NCI-H2081 treated with DMSO at 0.1 percent for 48 hours (cell line): ENCODE measurements around the gene EEF1AKMT1.
"Not testable (repeated sequence)": the region's sequence is repeated elsewhere in the genome, so short reads cannot be mapped to it uniquely, and the experiment has no call there.

Experiments
- DNase-seq: peaks from one replicate; lab custom pipeline; 2025; lab: John Stamatoyannopoulos, UW

The EEF1AKMT1 gene

DNA sequence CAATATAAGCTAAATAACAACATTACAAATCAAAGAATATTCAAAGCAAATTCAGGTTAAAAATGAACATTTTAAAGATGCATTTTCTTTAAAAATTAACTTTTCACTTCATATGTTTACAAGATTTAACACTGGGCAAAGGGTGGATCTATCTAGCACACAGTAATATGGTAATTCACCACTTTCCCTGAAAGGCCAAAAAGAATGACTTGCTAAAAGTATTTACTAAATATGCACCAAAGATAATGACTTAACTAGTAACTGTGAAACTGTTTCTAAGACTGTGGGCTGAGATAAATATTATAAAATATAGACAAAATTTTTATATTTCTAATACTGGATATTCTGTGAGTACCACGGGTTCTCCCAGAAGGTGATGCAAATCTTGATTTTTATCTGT lies 4.5 kb upstream of the EEF1AKMT1 start:
- DNase-seq = no peak

- DNase-seq = no peak
Measured at GRCh38 chr13:20776751-20777150, 3.0 kb upstream of the EEF1AKMT1 start.

DNA sequence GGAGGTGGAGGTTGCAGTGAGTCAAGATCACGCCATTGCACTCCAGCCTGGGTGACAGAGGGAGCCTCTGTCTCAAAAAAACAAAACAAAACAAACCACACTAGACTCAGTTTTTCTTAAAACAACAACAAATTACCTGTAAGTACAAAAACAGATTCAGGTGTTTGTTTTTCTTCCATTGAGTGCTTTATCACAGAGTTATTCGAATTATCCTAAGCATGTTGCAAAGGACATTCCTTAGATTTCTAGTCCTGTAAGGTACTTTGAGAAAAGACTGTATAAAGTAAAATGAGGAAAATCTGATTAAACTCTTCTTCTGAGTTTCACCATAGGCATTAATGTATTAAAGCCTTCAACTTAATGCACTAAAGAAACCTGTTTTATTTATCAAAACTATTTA lies 2.2 kb upstream of the EEF1AKMT1 start:
- DNase-seq = no peak

GRCh38 chr13:20774746-20775145 lies 985 bp upstream of the EEF1AKMT1 start:
- DNase-seq = no peak

GRCh38 chr13:20772401-20773131 lies 1.2 kb downstream of the EEF1AKMT1 start:
- DNase-seq = no peak

GRCh38 chr13:20769834-20770233 lies 3.9 kb downstream of the EEF1AKMT1 start:
- no peak for DNase-seq

DNA sequence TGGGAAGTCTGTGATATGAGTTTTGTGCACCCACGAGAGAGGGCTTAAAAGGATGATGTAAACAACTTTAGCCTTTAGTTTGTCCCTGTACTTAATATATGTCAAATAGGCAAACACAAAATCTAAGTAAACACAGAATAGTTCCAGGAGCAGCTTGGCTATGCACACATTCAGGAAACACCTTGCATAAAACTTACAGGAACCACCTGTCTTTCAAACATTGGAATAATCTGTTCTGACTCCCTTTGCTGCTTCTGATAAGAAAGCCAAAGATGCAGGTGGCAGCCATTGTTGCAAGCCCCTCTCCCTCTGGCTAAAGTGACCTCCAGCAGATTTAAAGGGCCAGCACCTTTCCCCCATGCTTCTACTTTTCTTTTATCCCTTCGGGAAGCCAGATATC lies 4.7 kb downstream of the EEF1AKMT1 start:
- no peak for DNase-seq

GRCh38 chr13:20767309-20767943 lies 6.3 kb downstream of the EEF1AKMT1 start:
- no peak for DNase-seq

GRCh38 chr13:20760872-20761271 lies 12.9 kb downstream of the EEF1AKMT1 start:
- no peak for DNase-seq

DNA sequence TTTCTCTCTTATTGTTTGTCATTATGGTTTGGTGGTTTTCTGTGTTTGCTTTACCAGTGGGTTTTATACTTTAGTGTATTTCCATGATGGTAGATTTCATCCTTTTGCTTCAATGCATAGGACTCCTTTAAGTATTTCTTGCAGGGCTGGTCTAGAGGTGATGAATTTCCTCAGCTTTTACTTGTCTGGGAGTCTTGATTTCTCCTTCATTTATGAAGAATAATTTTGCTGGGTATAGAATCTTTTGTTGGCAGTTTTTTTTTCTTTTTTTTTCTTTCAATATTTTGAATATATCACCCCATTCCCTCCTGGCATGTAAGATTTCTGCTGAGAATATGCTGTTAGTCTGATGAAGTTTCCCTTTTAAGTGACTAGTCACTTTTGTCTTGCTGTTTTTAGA lies 19.8 kb downstream of the EEF1AKMT1 start:
- no peak for DNase-seq

- no peak for DNase-seq
Measured at GRCh38 chr13:20749377-20749776, 24.4 kb downstream of the EEF1AKMT1 start.

DNA sequence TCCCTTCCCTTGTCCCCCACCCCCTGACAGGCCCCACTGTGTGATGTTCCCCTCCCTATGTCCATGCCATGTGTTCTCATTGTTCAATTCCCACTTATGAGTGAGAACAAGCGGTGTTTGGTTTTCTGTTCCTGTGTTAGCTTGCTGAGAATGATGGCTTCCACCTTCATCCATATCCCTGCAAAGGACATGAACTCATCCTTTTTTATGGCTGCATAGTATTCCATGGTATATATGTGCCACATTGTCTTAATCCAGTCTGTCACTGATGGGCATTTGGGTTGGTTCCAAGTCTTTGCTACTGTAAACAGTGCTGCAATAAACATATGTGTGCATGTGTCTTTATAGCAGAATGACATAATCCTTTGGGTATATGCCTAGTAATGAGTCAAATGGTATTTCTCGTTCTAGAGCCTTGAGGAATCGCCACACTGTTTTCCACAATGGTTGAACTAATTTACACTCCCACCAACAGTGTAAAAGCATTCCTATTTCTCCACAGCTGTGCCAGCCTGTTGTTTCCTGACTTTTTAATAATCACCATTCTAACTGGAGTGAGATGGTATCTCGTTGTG lies 29.8 kb downstream of the EEF1AKMT1 start:
- DNase-seq = not testable (repeated sequence)

- no peak for DNase-seq
Measured at GRCh38 chr13:20740021-20740420, 33.7 kb downstream of the EEF1AKMT1 start.

GRCh38 chr13:20738616-20739015 lies 35.1 kb downstream of the EEF1AKMT1 start:
- DNase-seq = no peak

- no peak for DNase-seq
Measured at GRCh38 chr13:20729633-20730585, 43.9 kb downstream of the EEF1AKMT1 start.

- no peak for DNase-seq
Measured at GRCh38 chr13:20728579-20729311, 45.0 kb downstream of the EEF1AKMT1 start.

DNA sequence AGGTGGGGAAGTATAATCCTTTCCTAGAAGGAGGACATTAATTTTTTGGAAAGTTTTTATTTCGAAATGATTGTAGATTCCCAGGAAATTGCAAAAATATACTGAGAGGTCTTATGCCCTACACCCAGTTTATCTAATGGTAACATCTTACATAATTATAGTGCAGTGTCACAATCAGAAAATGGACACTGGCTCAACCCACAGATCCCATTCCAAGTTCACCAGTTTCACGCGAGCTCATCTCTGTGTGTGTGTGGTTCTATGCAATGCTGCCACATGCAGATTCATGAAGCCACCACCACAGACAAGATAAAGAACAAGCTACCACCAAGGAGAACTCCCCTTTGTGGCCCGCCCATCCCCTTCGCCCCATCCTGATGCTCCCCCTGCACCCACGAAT lies 45.9 kb downstream of the EEF1AKMT1 start:
- no peak for DNase-seq

DNA sequence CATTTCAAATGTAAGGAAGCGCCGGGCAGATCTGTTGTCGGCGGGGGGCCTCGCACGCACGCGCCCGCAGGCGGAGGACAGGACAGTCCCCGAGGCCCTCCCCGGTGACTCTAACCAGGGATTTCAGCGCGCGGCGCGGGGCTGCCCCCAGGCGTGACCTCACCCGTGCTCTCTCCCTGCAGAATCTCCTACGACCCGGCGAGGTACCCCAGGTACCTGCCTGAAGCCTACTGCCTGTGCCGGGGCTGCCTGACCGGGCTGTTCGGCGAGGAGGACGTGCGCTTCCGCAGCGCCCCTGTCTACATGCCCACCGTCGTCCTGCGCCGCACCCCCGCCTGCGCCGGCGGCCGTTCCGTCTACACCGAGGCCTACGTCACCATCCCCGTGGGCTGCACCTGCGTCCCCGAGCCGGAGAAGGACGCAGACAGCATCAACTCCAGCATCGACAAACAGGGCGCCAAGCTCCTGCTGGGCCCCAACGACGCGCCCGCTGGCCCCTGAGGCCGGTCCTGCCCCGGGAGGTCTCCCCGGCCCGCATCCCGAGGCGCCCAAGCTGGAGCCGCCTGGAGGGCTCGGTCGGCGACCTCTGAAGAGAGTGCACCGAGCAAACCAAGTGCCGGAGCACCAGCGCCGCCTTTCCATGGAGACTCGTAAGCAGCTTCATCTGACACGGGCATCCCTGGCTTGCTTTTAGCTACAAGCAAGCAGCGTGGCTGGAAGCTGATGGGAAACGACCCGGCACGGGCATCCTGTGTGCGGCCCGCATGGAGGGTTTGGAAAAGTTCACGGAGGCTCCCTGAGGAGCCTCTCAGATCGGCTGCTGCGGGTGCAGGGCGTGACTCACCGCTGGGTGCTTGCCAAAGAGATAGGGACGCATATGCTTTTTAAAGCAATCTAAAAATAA lies 52.1 kb downstream of the EEF1AKMT1 start:
- DNase-seq = no peak

DNA sequence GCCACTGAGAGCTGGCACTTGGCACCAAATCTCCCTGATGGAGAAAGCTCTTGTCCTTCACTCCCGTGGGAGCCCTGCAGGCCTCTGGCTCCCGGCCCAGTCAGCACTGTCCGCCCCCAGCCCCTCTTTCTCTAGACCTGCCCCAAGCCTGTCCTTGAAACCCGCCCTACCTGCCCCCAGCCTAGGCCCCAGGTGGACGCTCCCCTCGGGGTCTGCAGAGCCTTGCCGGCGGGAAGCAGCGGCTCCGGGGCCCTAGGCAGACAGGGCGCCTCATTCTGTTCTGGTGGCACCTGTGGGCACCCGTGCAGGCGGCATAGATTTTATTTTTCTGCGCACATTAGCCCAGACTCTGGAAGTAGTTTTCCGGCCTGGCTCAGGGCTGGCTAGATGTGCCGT lies 52.7 kb downstream of the EEF1AKMT1 start:
- DNase-seq = no peak

DNA sequence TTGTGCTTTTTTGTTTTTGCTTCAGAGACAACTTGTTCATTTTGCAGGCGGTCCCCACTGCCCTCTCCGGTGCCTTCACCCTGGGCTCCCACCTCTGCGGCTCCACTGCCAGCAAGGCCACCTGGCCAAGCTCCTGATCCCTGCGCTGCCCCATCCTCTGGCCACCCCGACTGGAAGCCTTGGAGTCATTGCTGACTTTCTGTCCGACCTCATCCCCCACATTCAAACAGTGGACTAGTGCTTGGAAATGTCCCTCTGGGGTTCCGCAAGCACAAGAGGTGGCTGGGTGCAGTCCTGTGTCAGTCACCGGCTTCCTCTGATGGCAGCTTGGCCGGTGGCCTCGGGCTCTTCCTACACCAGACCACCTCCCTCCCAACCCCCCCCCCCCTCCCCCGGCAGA lies 53.3 kb downstream of the EEF1AKMT1 start:
- no peak for DNase-seq

DNA sequence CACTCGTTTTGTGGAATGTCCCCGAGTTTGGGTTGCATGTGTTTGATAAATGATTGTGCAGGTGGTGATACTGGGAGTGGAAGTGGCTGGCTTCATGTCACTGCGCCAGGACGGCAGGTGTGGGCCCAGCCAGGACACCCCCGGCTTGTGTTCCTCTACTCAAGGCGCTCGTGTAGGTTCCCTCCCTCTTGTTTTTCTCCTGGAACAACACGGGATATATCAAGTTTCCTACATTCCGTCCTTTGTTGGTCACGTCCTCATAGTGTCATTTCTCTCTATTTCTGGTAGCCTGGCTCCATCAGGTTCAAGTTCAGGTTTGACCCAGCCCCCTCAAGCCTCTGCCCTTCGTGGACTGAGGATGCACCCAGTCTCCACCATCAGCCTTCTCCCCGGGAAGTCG lies 54.0 kb downstream of the EEF1AKMT1 start:
- no peak for DNase-seq
